COR-L47 (cell line): Measurements from ENCODE around the gene CEBPG.
A peak's percentile ranks its signal among the peaks of the same experiment; 100 is the strongest.

Experiments
- DNase-seq: peaks from one replicate; lab custom pipeline; 2025; lab: John Stamatoyannopoulos, UW

Gene CEBPG

GRCh38 chr19:33395561-33396550, 22.3 kb downstream of the CEBPG start:
- no peak for DNase-seq

GRCh38 chr19:33396701-33397535, 23.4 kb downstream of the CEBPG start:
- no peak for DNase-seq

DNA sequence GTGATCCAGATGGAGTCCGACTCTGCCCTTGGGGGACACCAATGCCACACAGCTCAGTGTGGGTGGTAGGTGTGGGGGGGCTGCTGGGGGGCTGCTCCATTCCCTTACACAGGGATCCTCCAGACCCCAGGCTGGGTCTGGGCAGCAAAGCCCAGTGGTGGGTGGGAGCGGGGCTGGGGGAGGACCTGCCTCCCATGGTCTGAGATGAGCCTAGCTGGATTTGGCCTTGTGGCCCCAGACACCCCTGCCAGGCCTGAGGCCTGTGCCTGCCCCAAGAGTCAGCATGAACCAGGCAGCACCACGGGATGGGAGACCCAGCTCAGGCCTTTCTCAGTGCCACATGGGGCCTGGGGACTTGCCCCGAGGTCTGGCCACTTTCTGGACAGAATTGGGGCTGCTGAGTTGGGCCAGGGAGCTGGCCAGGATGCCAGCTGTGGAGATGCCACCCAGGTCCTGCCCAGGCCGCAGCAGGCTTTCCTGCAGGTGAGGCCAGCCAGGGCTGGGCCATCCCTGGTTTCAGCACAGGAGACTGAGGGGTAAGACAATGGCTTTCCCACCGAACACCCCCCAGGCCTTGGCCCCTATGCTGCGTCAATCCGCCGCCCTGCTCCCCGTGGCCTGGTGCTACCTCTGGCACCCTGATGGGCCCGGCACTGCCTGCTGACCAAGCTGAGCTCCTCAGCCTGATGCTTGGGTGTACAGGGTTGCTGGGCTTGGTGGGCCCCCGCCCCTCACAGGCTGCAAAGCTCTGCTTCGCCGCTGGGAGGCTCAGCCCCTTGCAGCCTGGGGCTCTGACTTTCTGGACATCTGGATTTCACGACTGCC, 24.2 kb downstream of the CEBPG start:
- no peak for DNase-seq

DNA sequence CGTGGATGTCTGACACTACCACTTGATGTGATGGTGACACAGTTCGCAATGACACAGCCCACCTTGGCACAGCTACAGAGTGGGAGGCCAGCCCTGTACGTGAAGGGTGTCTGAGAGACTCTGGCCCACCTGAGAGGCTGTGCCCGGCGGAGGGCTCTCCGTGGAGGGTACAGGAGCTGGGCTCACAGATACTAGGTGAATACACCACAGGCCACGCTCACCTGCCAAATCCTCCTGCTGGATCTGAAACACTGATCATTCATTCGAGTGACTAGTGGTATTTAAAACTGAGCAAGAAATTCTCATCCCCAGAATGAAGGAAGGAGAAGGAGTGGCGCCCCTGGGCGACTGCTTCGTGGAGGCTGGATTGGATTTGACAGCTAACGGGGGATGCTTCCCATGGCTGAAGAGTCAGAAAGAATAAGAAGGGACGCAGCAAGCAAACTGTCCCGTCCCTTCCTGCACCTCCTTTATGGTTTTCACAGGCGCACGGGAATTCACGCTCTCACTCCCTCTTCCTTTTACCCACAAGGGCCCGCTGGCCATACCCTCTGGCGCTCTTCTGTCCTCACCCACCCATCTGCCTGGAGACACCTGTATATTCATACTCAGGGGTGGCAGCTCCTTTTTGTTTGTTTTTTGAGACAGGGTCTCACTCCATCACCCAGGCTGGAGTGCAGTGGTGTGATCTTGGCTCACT, 25.0 kb downstream of the CEBPG start:
- no peak for DNase-seq

- no peak for DNase-seq
These were observed 25.7 kb downstream of the CEBPG start for GRCh38 chr19:33399081-33399744.

DNA sequence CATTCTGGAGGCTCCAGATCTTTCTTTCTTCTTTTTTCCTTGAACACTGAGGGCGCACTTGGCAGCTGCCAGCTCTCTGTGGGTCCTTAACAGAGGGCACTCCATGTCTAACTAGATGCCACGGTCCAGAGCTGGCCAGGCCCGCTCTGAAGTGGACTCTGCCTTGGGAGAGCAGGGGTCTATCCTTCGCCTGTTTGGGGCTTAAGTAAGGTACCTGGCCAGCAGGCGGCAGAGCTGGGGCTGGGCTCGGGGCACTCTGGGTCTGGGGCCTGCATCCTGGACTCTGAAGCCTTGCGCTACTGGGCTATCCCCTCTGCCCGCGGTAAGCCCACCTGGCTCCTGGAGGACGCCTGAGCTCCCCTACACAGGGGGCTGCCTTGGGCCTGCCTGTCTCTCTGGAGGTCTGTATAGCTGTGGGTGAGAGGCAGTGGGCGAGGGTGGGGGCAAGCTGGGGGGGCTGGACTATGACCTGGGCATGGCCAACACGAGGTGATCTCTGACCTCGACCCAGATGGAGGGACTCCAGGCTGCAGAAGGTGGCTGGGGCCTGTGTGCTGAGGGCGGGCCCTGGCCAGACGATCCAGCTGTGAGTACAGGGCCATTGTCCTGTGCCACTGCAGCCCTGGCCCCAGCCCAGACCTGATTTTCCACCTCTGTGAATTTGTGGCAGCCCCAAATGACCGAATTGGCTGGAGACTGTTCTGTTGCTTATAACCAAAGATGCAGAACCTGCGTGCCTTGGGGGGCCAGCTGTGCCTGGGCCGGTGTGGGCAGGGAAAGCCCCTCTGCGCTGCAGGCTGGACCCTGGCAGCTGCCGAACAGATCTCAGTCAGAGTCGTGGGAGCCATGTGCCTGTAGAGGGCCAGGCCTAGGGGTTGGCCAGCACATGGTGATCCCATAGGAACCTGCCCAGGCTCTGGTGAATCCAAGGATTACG, 26.5 kb downstream of the CEBPG start:
- no peak for DNase-seq

- no peak for DNase-seq
These were observed 27.6 kb downstream of the CEBPG start for GRCh38 chr19:33400856-33401682.

- DNase-seq = no peak
These were observed 28.3 kb downstream of the CEBPG start for GRCh38 chr19:33401683-33402420.

DNA sequence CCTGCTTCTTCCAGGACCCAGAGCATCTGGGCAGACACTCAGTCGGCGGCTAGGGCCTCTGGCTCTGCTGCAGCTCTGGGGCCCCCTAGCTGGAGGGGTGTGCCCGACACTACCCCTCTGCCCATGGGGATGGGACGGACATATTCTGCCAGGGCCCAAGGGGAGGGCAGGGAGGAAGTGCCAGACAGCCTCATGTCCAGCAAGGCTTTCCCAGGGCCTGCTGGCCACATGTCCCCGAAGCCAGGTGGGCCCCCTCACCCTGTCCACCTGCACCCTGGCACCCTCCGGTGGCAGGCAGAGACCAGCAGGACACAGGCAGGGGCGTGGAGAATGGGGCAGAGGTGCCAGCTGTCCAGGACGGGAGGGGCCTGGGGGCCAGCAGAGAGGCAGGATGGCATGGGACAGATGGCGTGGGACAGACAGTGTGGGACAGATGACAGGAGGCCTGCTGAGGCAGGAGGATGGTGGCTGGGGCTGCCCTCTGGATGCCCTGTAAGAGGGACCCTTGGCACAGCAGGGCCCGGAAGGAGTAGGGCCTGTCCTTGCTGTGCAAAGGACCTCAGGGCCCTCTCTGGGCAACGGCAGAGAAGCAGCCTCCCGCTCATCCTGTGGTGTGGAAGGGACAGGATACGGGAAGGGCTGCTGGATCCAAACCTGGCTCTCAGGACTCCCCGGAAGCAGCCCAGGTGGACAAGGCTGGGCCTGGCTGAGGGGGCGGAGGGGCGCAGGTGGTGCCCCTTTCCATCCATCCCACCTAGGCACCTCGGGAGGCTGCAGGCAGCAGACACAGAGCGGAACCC, 29.1 kb downstream of the CEBPG start:
- no peak for DNase-seq

GRCh38 chr19:33403221-33403972, 29.9 kb downstream of the CEBPG start:
- DNase-seq = no peak

DNA sequence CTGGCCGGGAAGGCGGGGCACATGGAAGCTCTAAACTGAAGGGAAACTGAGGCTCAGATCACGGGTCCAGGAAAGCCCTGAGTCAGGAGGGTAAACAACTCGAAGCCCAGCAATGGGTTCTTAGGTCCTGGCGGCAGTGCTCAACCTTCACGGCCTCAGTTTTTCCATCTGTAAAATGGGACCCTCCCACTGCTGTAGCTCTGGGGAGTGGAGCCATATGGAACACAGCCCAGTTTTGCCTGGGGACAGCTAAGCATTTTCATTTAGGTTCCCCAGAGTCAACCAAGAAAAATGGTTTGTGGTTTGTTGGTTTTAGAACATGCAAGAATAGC, 30.4 kb downstream of the CEBPG start:
- no peak for DNase-seq

DNA sequence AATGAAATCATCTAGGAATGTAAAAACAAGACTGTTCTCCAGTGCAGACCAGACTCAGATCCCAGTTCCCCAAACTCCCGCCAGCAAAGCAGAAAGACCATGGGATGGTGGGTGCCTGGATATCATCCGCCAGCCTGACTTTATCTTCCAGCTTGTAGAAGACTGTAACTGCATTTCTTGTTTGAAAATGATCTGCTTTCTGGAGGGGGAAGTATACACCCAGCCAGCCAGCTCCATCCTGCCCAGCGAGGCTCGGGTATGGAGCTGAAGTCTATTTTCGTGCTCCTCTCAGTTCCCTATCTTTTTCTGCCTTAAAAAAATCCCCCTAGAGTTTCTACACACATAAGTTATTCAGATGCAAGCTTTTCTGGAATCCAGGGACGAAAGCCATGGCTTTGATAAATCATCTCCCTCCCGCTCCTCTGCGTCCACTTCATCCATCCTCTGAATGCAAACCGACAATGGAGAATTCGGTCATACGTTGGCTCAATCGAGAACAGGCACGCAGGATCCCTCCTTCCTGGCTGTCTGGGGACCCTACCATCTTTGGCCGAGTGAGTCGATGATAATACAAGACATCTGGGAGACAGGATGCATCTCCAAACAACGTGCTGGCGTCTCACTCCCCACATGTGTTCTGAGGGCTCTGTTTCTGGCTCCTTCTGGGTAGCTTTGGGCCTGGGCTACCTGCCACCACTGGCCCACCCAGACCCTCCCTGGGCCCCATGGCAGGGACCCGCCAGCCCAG, 31.2 kb downstream of the CEBPG start:
- no peak for DNase-seq

DNA sequence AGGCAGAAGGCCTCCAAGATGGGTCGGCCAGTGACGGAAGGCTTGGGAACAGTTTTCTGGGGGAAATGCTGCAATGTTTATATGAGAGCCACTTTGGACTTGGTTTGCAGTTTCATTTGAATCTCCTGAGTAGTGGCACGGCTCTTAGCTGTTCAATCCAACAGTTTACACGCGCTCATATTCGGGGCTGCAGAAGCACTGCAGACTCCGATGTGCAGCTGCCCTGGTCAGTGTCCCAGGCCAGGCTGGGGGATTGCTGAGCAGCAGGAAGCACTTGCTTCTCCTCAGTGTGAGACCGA, 31.7 kb downstream of the CEBPG start:
- DNase-seq = no peak

- DNase-seq = no peak
These were observed 32.3 kb downstream of the CEBPG start for GRCh38 chr19:33405553-33406461.

GRCh38 chr19:33406521-33407139, 33.1 kb downstream of the CEBPG start:
- DNase-seq = peak; percentile 40
